ENCODE data around the gene TTLL8. TPM values are rescaled to one million over a fixed set of nuclear protein-coding genes. Genes with fewer than 3 reads are reported as not detected.

The TTLL8 gene
- total and polyA plus RNA-seq, 2 donors (not counting 3 experiments of a cell fraction or from before 2014, with no cell fraction given): not detected

- no peaks in the 10 kb centered on the region for H4K20me1 ChIP-seq (replicated peaks; ENCODE audit: control insufficient read depth, extremely low read depth, insufficient read depth, low read length)
- BruUV-seq (replicated peaks): no TSS peak
- no peaks in the 10 kb centered on the region for H3K4me1 ChIP-seq (ENCODE audit: control insufficient read depth, extremely low read depth, insufficient read depth, low read length)
- H3K79me2 ChIP-seq (ENCODE audit: control insufficient read depth, insufficient read depth, low read length): no peaks in the 10 kb centered on the region
- FAIRE-seq (no peak), DNase-seq (ENCODE audit: low read depth, low spot score) (no peak)
- H3K27me3 ChIP-seq (ENCODE audit: control insufficient read depth in 2 of 2, insufficient read depth in 2 of 2, low read length in 2 of 2): no peaks in the 10 kb centered on the region
- intact Hi-C loops (cut with micrococcal nuclease): no loop called here
- H3K9me3 ChIP-seq (replicated peaks; ENCODE audit: control insufficient read depth, insufficient read depth, low read length): no peaks in the 10 kb centered on the region
- H3K9ac ChIP-seq (replicated peaks; ENCODE audit: extremely low read depth, insufficient read depth, low read length): no peak overlapping the region
- H3K36me3 ChIP-seq (ENCODE audit: control insufficient read depth in 2 of 2, extremely low read depth in 1 of 2, insufficient read depth in 2 of 2, low read length in 2 of 2): no peaks in the 10 kb centered on the region
- no peak overlapping the region for H2AFZ ChIP-seq (ENCODE audit: low read depth, low read length)
- TF ChIP-seq, protein P1, sequence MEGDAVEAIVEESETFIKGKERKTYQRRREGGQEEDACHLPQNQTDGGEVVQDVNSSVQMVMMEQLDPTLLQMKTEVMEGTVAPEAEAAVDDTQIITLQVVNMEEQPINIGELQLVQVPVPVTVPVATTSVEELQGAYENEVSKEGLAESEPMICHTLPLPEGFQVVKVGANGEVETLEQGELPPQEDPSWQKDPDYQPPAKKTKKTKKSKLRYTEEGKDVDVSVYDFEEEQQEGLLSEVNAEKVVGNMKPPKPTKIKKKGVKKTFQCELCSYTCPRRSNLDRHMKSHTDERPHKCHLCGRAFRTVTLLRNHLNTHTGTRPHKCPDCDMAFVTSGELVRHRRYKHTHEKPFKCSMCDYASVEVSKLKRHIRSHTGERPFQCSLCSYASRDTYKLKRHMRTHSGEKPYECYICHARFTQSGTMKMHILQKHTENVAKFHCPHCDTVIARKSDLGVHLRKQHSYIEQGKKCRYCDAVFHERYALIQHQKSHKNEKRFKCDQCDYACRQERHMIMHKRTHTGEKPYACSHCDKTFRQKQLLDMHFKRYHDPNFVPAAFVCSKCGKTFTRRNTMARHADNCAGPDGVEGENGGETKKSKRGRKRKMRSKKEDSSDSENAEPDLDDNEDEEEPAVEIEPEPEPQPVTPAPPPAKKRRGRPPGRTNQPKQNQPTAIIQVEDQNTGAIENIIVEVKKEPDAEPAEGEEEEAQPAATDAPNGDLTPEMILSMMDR (IDR thresholded peaks at IDR 0.05; ENCODE audit: extremely low read depth in 1 of 2, insufficient read depth in 1 of 2, low read depth in 1 of 2, low read length in 2 of 2): no peak
- TF ChIP-seq POLR2AphosphoS5 (IDR thresholded peaks at IDR 0.05; ENCODE audit: insufficient read depth, low read depth, low read length): no peak
- no peak for TF ChIP-seq MYC (IDR thresholded peaks at IDR 0.05; ENCODE audit: low read depth, low read length)
- TF ChIP-seq EZH2 (IDR thresholded peaks at IDR 0.05; ENCODE audit: borderline replicate concordance, low read depth, low read length, severe bottlenecking): no peak
- no peak for TF ChIP-seq MAX (IDR thresholded peaks at IDR 0.05; ENCODE audit: insufficient read depth, insufficient read length)
- no peak for TF ChIP-seq FOS (IDR thresholded peaks at IDR 0.05; ENCODE audit: borderline replicate concordance, insufficient read depth, low read length)
- TF ChIP-seq POLR2A (IDR thresholded peaks at IDR 0.05; ENCODE audit: low read depth, low read length): no peak
- TF ChIP-seq GATA2 (IDR thresholded peaks at IDR 0.05; ENCODE audit: insufficient read depth, insufficient read length, low read depth, low read length): no peak
- no peak for TF ChIP-seq JUN (IDR thresholded peaks at IDR 0.05; ENCODE audit: borderline replicate concordance, insufficient read depth, insufficient read length, low read depth)
- H3K9me1 ChIP-seq (replicated peaks; ENCODE audit: control insufficient read depth, extremely low read depth, insufficient read depth, low read length): no peaks in the 10 kb centered on the region
- H3K27ac ChIP-seq (ENCODE audit: insufficient read depth, low read depth, low read length): no peak overlapping the region
- ChIA-PET POLR2A (no interaction called here), CTCF (no interaction called here)
- no peak overlapping the region for H3K4me2 ChIP-seq (ENCODE audit: insufficient read depth, low read length)
- dilution Hi-C loops (cut with MboI; ENCODE audit: extremely low pct_ligation_motif_present, low sequenced_read_pairs): no loop called here
- no peak overlapping the region for H3K4me3 ChIP-seq (replicated peaks in 1 of 3; ENCODE audit: insufficient read depth in 1 of 3, low read depth in 1 of 3, low read length in 3 of 3)
Observed at GRCh38 chr22:50047346-50047745, 10.8 kb downstream of the TTLL8 start.
